GM18951 (cell line): ENCODE data around the gene CD200R1.
"Not testable (repeated sequence)": the region's sequence is repeated elsewhere in the genome, so short reads cannot be mapped to it uniquely, and the experiment has no call there.

Experiments
- POLR2A ChIP-seq: IDR thresholded peaks from 4 replicates; pipeline ENCODE4 v1.6.1; 2011; ENCODE audit warnings: mild to moderate bottlenecking; ENCODE audit not compliant: insufficient read length, insufficient read depth; ENCODE audit errors: extremely low read depth
- in situ Hi-C: fragments of 300-500 bp; cut with MboI; formaldehyde crosslinking; loops from one replicate; pipeline ENCODE4 v1.12.0; 2022; ENCODE audit warnings: low sequenced_read_pairs, mixed read lengths, inconsistent platforms; ENCODE audit not compliant: unreplicated experiment

CD200R1 gene

DNA sequence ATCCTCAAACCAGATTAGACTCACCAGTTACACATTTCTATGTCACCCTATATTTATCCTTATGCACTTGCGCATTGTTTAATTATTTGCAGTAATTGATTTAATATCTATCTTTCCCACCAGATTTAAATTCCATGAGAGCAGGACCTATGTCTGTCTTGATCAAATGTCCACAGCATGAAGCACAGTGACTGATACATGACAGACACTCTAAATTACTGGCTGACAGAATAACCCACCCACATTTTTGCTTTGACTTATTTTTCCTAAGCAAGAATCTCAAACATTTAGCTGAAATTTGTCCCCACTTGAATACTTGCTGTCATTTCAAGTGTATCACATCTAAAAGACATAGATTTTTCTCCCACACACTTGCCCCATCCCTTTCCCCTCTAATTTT is 7.5 kb downstream of the CD200R1 start:
- in situ Hi-C loops = no loop called here
- no peak for TF ChIP-seq POLR2A

DNA sequence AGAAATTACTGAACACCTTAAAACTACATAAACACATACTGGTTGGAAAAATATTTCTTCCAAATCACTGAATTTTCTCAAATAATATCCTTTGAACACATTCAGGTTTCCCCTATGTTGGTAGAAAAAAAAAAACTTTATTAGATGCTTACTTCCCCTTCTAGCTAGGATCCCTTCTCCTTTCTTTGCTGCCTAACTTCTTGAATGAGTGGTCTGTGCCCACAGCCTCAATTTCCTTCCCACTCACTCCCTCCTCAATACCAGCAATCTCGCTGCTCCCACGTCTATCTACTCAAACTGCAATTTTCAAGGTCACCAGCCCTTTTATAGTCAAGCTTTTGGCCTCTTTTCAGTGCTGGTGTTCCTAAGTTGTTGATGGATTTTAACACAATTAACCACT is 8.3 kb downstream of the CD200R1 start:
- in situ Hi-C loops = no loop called here
- no peak for TF ChIP-seq POLR2A

DNA sequence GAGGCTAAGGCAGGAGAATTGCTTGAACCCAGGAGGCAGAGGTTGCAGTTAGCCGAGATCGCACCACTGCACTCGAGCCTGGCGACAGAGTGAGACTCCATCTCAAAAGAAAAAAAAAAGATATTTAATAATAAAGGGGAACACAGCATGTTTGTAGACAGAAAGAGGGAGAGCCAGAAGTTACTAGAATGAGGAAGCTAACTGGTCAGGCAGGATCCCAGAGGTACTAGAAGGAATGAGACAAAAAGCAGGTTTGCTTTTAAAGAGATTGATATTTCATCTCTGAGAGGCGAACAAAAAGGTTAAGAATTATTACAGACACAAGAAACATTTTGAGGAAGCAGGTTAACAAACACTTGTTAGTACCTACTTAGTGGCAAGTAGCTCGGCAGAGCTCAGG is 9.2 kb downstream of the CD200R1 start:
- in situ Hi-C loops = no loop called here
- TF ChIP-seq POLR2A = no peak

DNA sequence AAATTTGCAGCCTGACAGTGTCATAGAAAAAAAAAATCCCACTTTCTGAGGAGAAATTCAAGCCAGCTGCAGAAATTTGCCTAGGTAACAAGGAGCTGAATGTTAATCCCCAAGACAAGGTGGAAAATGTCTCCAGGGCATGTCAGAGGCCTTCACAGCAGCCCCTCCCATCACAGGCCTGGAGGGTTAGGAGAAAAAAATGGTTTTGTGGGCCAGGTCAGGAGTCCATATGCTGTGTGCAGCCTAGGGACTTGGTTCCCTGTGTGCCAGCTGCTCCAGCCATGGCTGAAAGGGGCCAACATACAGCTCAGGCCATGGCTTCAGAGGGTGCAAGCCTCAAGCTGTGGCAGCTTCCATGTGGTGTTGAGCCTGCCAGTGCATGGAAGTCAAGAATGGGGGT is 11.2 kb downstream of the CD200R1 start:
- in situ Hi-C loops = no loop called here
- no peak for TF ChIP-seq POLR2A

DNA sequence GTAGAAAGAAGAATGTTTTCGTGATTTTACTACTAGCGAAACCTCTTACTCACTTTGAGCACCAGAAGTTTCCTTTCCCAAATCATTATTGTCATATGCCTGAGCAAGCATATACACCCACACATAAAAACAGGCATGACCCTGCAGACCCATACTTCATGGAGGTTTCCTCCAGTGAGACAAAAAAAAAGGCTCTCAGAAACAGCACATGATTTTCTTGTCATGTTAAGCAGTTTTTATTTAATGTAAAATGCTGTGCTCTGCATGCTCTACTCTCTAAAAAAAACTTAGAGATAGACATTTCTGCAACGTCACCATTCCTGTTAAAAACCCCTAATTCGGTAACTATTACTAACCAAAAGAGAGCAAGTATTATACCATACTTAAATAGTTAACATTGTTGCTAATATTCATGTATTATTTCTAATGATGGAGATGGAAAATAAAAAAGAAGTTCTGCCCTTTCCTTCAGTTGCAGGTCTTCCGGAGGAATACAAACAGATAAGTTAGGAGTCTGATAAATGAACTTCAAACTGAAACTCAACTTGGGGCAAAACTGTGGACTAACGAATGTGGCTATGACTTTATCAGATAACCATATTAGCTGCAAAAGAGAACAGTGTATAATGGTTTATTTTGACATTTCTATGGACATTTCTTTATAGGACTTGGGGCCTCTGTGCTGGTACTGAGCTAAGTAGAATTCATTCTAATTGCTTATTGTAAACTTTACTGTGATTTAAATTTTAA is 15.9 kb downstream of the CD200R1 start:
- in situ Hi-C loops = no loop called here
- TF ChIP-seq POLR2A = no peak

DNA sequence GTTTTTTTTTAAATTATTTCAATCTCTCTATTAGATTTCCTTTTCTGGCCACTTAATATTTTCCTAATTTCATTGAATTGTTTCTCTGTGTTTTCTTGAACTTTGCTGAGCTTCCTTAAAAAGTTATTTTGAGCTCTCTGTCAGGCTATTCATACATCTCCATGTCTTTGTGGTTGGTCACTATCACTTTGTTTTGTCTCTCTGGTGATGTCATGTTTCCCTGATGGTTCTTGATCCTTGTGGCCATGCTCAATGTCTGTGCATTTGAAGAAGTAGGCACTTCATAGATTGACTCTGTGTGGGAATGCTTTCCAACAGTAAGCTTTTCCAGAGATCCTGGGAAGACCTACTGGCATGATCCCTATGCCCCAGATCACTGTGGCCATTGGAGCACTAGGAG is 18.6 kb downstream of the CD200R1 start:
- no peak for TF ChIP-seq POLR2A
- in situ Hi-C loops = no loop called here

DNA sequence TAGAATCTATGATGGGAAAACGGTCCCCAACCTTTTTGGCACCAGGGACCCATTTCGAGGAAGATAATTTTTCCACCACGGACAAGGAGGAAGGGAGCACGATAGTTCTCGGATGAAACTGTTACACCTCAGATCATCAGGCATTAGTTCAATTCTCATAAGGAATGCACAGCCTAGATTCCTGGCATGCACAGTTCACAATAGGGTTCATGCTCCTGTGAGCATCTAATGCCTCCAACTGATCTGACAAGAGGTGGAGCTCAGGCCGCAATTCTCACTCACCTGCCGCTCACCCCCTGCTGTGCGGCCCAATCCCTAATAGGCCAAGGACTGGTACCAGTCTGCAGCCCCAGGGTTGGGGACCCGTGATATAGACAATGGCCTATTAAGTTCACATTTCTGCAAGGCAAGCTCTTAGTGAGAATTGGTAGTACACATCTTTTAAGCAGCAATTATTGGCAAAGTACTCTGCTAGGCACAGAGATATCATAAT is 26.5 kb downstream of the CD200R1 start:
- TF ChIP-seq POLR2A = no peak

DNA sequence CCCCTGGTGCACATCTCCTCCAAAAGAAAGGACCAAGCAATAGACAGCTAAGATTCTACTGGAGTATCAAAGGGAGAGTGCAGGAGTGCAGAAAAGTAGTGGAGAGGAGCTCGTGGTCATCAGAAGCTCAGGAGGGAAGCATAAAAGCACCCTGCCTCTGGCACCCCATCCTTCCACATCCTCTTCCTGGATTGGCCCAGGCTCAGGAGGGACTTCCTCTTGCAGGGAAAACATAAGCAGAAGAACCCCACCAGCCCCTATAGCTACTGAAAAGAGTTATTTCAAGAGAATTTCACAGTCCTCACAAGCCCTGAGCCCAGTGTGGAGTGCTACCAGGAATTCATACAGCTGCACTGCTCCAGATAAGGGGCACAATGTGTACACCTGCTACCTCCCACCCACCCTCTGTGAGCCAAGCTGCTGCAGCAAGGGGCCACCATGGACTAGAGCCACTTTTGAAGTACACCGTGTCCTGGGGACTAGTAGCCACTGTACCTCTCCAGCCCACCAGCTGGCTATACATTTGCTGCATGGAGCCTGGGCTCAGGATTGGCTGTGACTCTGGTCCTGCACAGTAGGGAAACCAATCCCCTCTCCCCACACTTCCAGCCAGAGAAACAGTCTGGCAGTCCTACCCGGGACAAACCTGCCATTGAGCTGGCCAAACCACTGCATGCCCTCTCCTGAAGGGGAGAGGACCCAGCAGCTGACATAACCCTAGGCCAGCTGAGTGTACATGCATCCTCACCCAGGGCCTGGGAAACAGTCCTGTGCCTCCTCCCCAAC is 43.0 kb downstream of the CD200R1 start:
- in situ Hi-C loops = no loop called here
- TF ChIP-seq POLR2A = no peak

More for the DNA sequence above, 26.5 kb downstream of the CD200R1 start:
- in situ Hi-C loops = no loop called here

DNA sequence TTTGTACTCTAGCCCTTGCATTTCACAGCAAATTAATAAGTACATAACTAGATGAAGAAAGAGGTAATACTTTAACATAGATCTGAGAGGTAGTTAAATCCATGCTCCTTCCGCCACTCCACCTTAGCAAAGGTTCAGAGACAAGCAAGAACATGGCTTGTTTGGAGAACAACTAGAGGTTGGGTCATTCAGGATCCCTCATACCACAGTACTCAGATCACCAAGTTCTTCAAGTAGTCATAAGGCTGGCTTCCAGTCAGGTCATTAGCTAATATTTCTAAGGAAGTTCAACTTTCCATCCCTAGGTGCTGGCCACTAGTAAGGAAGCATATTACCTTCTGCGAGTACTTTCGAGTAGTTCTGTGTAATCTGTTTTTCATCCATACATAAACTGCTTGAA is 44.1 kb downstream of the CD200R1 start:
- in situ Hi-C loops = no loop called here
- TF ChIP-seq POLR2A = no peak

DNA sequence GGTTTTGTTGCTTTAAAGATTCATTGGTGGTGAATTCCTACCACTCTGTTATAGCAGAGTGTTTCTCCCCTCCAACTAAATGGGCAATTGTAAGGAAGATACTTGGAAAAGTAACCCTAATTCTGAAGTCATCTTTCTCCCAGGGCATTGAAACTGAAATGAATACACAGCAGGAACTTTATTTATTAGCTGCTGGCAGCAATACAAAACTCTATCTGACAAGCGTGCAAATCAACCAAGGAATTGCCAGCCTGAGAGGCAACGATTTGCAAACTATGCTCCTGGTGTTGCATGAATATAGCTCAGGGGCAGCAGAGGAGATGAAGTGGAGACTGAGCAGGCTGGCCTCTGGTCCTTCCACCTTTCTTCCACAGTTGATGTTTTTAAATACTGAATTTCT is 48.9 kb downstream of the CD200R1 start:
- TF ChIP-seq POLR2A = no peak

DNA sequence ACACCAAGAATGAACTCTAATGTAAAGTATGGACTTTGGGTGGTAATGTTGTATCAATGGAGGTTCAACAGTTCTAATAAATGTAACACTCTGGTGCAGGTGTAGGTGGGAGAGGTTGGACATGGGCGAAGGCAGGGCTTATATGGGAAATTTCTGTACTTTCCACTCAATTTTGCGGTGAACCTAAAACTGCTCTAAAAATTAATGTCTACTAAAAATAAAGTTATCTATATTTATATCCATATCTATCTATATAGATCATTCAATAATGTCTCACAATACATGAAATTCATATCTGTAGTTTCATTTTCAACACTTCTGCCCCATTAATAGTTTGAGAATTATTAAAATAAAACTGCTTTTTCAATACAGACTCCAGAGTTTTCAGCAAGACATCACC is 49.3 kb downstream of the CD200R1 start:
- TF ChIP-seq POLR2A = no peak
- in situ Hi-C loops = no loop called here

More for the DNA sequence above, 48.9 kb downstream of the CD200R1 start:
- in situ Hi-C loops = no loop called here

DNA sequence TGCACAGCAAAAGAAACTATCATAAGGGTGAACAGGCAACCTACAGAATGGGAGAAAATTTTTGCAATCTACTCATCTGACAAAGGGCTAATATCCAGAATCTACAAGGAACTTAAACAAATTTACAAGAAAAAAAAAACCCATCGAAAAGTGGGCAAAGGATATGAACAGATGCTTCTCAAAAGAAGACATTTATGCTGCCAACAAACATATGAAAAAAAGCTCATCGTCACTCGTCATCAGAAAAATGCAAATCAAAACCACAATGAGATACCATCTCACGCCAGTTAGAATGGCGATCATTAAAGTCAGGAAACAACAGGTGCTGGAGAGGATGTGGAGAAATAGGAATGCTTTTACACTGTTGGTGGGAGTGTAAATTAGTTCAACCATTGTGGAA is 55.4 kb downstream of the CD200R1 start:
- in situ Hi-C loops = not testable (repeated sequence)

DNA sequence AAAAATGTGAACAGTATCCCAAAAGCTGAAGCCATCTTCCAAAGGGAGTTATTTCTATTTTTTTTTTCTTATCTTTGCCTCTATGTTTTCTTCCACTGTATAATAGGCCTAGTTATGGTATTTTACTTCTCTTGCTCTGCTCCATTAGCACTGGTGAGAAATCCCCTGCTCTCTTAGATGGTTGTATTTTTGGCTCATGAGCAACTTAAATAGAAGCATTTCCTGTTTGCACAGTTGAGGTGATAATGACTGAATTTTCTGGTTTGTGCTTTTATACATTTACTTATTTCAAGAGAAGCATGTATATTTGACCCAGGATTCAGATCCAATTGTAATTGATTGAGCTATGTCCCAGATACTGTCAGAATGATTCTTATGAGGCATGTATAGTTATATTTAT is 66.7 kb downstream of the CD200R1 start:
- TF ChIP-seq POLR2A = no peak
- in situ Hi-C loops = no loop called here

DNA sequence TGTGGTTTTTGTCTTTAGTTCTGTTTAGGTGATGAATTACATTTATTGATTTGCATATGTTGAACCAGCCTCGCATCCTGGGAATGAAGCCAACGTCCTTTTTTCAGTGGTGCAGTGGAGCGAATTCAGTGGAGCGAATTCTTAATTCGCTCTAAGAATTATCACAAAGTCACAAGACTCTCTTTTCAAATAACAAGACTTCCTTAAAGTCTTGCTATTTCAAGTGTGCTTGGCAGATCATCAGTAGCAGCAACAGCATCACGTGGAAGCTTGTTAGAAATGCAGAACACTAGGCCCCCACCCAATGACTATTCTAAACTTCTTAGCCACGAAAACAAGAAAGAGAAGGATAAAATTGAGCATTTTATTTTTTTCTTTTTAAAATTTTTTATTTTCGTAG is 70.1 kb downstream of the CD200R1 start:
- in situ Hi-C loops = no loop called here
- TF ChIP-seq POLR2A = no peak

DNA sequence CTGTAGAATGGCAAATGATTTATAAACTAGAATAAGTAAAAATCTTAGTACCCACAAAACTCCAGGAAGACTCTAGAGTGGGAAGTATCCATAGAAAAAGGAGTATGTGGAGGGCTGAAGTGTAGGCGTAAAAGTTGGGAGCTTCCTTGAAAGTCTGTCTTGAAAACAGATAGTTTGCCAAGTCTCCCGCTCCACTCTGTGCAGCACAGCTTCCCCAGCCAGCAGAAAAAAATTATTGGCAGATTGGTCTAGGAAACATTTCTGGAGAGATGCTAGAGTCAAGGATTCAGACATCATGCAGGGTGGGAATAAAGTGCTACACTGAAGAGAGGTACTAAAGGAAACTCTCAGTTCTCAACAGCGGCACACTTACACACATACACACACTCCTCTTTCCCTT is 74.8 kb downstream of the CD200R1 start:
- in situ Hi-C loops = no loop called here
- no peak for TF ChIP-seq POLR2A
